Activated T-cell treated with anti-CD3 and anti-CD28 coated beads, Interleukin-2, amount 50 U/mL, for 4 hours (primary cell): Measurements from ENCODE around the gene IL24. TPM values are rescaled to one million over a fixed set of nuclear protein-coding genes. Genes with fewer than 3 reads are reported as not detected.

Experiments used
- ATAC-seq, 2 donors: fragments of 200-7000 bp; cut with Tn5 transposase; one replicate each; pipeline ENCODE4 v1.10.0; 2021
- DNase-seq: peaks from one replicate; pipeline ENCODE4 v3.0.0-alpha.2; 2020
- H3K27me3 Mint-ChIP-seq: one replicate; pipeline ENCODE4 v1.8.0; 2021; ENCODE audit warnings: low read depth, mixed read lengths
- H3K36me3 Mint-ChIP-seq: one replicate; pipeline ENCODE4 v1.8.0; 2022; ENCODE audit warnings: mixed read lengths; ENCODE audit not compliant: insufficient read depth
- H3K4me1 Mint-ChIP-seq: one replicate; pipeline ENCODE4 v1.8.0; 2021; ENCODE audit warnings: low read depth, mixed read lengths
- H3K4me3 Mint-ChIP-seq: one replicate; pipeline ENCODE4 v1.8.0; 2021; ENCODE audit warnings: mild to moderate bottlenecking, moderate library complexity, mixed read lengths
- H3K9me3 Mint-ChIP-seq: one replicate; pipeline ENCODE4 v1.8.0; 2021; ENCODE audit warnings: mixed read lengths
- total RNA-seq, 3 donors: library from RNA; stranded (reverse); gene quantifications; one replicate each; pipeline ENCODE4 v1.2.1, GENCODE V29; 2021

The IL24 gene
- total RNA-seq, 3 donors from 2014 or later = 11.9 to 30.7 (median 25.0) TPM

DNA sequence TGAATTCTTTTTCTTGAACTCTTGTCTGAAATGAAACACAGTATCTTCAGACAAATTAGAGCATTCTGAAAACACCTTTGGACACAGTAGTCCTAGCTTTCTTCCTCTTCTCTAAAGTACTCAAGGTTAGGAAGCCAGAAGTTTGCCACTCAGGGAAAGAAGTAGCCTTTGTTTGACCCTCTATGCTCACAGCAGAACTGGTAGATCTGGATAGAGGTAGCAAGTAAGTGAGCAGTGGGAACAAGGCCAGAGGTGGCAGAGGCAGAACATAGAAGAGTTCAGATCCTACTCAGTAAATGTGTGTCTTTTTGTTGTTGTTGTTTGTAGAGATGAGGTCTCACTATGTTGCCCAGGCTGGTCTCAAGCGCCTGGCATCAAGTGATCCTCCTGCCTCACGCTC is 56.4 kb downstream of the IL24 start:
- no peak for ATAC-seq
- Mint-ChIP-seq H3K36me3 (no peaks in the 10 kb centered on the region), H3K27me3 (no peaks in the 10 kb centered on the region), H3K9me3 (no peaks in the 10 kb centered on the region), H3K4me3 (no peak overlapping the region), H3K4me1 (peaks cover 8% of the 10 kb centered on the region)
- DNase-seq = no peak

Other genes with a start within 250 kb of the IL24 start
- 100 to 1,000 TPM in 2 of 3 donors, 10 to 100 TPM in 1; 98.2 to 136 (median 135) TPM for gene MAPKAPK2, start 212.5 kb upstream of the IL24 start, total RNA-seq
- under 1 TPM in 1 of 3 donors, not detected in 2; 0.19 TPM for gene IL19, start 126.7 kb upstream of the IL24 start, total RNA-seq
- 100 to 1,000 TPM in 1 of 3 donors, 10 to 100 TPM in 2; 38.4 to 111 (median 54.1) TPM for gene IL10, start 124.9 kb upstream of the IL24 start, total RNA-seq
- gene IL20, start 31.8 kb upstream of the IL24 start, total RNA-seq = not detected
- gene FCMR, start 24.5 kb downstream of the IL24 start, total RNA-seq = 10 to 100 TPM; 24.7 to 41.7 (median 24.8) TPM
- gene PIGR, start 49.0 kb downstream of the IL24 start, total RNA-seq = 1 to 10 TPM; 1.6 to 3.0 (median 1.8) TPM
- not detected for gene FCAMR, start 73.0 kb downstream of the IL24 start, total RNA-seq
- gene C1orf116, start 135.3 kb downstream of the IL24 start, total RNA-seq = under 1 TPM; 0.03 to 0.11 (median 0.08) TPM
- gene YOD1, start 153.8 kb downstream of the IL24 start, total RNA-seq = 10 to 100 TPM in 1 of 3 donors, 1 to 10 TPM in 2; 9.1 to 10.2 (median 9.9) TPM
- gene PFKFB2, start 155.8 kb downstream of the IL24 start, total RNA-seq = 1 to 10 TPM; 2.8 to 5.7 (median 4.1) TPM
- under 1 TPM; 0.27 to 0.38 (median 0.29) TPM for gene C4BPB, start 191.4 kb downstream of the IL24 start, total RNA-seq
- gene C4BPA, start 206.8 kb downstream of the IL24 start, total RNA-seq = under 1 TPM; 0.16 to 0.58 (median 0.41) TPM